ENCODE measurements around the gene DIAPH3.
"Not testable (repeated sequence)": the region's sequence is repeated elsewhere in the genome, so short reads cannot be mapped to it uniquely, and the experiment has no call there.

Gene DIAPH3

DNA sequence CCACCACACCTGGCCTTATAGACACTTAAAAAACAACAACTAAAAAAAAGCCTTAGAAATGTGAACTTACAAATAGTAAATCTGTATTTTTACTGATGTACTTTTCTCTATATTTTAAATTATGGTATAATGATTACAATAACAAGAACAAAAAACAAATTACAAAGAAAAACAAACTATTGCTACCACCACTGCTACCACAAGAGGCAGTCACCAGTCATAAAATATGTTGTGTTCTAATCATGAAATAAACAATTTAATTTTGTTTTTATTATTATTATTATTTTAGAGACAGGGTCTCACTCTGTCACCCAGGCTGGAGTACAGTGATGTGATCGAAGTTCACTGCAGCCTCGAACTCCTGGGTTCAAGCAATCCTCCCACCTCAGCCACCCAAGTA lies 72.2 kb downstream of the DIAPH3 start:
- DNase-seq (ENCODE audit: low spot score): no peak
- CTCF ChIA-PET: interaction anchor here (0.7 kb wide), 1 partner anchor 242 kb away, joined by 3 read pairs; no protein-coding TSS in a partner anchor

DNA sequence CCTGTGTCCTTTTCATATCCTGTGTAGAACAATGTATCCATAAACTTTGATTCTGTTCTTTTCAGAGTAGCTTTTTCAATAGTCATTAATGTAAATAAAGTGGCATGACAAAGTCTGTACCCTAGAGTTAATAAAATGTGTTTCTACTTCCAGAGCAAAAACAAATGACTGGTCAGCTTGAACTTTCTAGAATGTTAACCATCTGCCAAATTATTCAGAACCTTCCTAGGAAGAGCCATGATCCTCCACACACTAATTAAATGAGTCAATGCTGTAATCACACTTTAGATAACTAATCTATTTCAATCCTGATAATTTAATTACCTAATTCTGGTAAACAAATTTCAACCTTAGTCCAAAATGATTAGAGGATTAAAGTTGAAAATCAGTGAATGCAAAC lies 73.2 kb downstream of the DIAPH3 start:
- CTCF ChIA-PET: no interaction called here
- no peak for DNase-seq (ENCODE audit: low spot score)
- TF ChIP-seq, protein P1, sequence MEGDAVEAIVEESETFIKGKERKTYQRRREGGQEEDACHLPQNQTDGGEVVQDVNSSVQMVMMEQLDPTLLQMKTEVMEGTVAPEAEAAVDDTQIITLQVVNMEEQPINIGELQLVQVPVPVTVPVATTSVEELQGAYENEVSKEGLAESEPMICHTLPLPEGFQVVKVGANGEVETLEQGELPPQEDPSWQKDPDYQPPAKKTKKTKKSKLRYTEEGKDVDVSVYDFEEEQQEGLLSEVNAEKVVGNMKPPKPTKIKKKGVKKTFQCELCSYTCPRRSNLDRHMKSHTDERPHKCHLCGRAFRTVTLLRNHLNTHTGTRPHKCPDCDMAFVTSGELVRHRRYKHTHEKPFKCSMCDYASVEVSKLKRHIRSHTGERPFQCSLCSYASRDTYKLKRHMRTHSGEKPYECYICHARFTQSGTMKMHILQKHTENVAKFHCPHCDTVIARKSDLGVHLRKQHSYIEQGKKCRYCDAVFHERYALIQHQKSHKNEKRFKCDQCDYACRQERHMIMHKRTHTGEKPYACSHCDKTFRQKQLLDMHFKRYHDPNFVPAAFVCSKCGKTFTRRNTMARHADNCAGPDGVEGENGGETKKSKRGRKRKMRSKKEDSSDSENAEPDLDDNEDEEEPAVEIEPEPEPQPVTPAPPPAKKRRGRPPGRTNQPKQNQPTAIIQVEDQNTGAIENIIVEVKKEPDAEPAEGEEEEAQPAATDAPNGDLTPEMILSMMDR (conservative IDR thresholded peaks at IDR 0.05; ENCODE audit: low read depth): no peak
- POLR2A ChIA-PET (ENCODE audit: low non-redundant PET): no interaction called here
- H3K27ac ChIP-seq: no peak overlapping the region

More for the DNA sequence above, 72.2 kb downstream of the DIAPH3 start:
- POLR2A ChIA-PET (ENCODE audit: low non-redundant PET): no interaction called here
- TF ChIP-seq, protein P1 (conservative IDR thresholded peaks at IDR 0.05; ENCODE audit: low read depth): no peak
- no peak overlapping the region for H3K27ac ChIP-seq

- POLR2A ChIA-PET (ENCODE audit: low non-redundant PET); CTCF ChIA-PET; H3K27ac ChIP-seq; DNase-seq (ENCODE audit: low spot score): not testable (repeated sequence)
Measured at GRCh38 chr13:60083780-60084179, 79.9 kb downstream of the DIAPH3 start.

GRCh38 chr13:60080850-60081249 lies 82.9 kb downstream of the DIAPH3 start:
- no peak for DNase-seq (ENCODE audit: low spot score)
- H3K27ac ChIP-seq: no peak overlapping the region
- TF ChIP-seq, protein P1 (conservative IDR thresholded peaks at IDR 0.05; ENCODE audit: low read depth): no peak
- ChIA-PET CTCF (no interaction called here), POLR2A (ENCODE audit: low non-redundant PET) (no interaction called here)

DNA sequence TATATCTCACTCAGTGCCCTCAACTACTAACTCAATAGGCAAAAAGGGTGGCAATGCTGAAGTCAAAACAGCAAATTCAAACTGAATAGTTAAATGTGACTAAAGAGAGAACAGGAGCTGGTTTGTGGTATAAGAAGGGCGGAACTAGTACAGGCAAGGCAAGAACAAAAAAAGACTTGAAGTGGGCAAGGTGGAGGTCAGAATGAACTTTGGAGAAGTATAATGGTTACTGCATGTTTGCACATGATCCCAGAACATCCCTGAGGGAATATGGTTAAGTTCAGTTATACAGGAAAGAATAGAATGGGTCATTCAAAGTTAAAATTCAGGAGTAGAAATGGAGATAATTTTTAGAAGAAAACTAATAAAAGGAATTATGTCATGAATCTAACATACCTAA lies 85.5 kb downstream of the DIAPH3 start:
- ChIA-PET POLR2A (ENCODE audit: low non-redundant PET) (no interaction called here), CTCF (interaction anchor here (0.5 kb wide), 1 partner anchor 905 kb away, joined by 3 read pairs; no protein-coding TSS in a partner anchor)
- no peak overlapping the region for H3K27ac ChIP-seq

DNA sequence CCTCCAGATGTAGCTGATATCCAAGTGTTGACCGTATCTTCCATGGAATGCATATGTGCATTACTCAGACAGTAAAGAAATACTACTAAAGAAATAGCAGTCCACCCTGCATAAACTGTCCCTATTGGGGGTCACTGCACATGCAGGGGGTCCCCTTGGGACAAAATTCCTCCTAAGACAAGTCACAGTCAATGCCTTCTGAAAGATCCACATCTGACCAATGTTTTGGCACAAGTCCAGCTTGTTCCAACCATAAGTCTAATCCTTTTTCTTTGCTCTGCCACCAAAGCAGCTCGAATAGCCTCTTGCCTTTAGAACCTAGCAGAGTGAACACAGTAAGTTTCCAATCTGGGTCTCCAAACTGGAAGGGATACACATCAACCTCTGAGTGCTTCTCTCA lies 87.9 kb downstream of the DIAPH3 start:
- DNase-seq (ENCODE audit: low spot score): no peak
- no peak overlapping the region for H3K27ac ChIP-seq
- CTCF ChIA-PET: no interaction called here
- POLR2A ChIA-PET (ENCODE audit: low non-redundant PET): no interaction called here
- TF ChIP-seq, protein P1 (conservative IDR thresholded peaks at IDR 0.05; ENCODE audit: low read depth): no peak

More for the DNA sequence above, 85.5 kb downstream of the DIAPH3 start:
- no peak for DNase-seq (ENCODE audit: low spot score)
- TF ChIP-seq, protein P1 (conservative IDR thresholded peaks at IDR 0.05; ENCODE audit: low read depth): no peak

DNA sequence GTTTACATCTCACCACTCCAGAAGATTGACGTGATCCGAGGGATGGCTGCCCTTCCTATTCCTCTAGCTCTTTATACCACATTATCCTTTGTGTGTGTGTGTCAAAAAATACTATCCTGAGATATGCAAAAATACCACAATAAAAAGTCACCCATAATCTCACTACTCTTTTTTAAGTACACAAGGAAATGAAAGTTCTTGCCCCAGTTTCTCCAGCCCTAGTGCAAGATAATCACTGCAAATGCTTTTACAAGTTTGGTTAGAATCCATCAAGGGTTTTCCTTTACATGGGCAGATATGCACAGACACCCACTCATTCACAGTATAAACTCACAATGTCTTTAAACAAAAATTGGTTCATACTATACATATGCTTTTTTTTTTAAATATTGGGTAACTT lies 89.3 kb downstream of the DIAPH3 start:
- TF ChIP-seq, protein P1 (conservative IDR thresholded peaks at IDR 0.05; ENCODE audit: low read depth): no peak
- CTCF ChIA-PET: no interaction called here
- POLR2A ChIA-PET (ENCODE audit: low non-redundant PET): no interaction called here
- no peak for DNase-seq (ENCODE audit: low spot score)
- H3K27ac ChIP-seq: no peak overlapping the region

Measured in RWPE1 (cell line).